ENCODE results near the gene CD59.

CD59 gene

GRCh38 chr11:33767624-33768023, 31.4 kb upstream of the CD59 start:
- Histone ChIP-seq H3K4me3 (replicated peaks; ENCODE audit: insufficient read depth, low read length) (no peak overlapping the region), H3K27me3 (ENCODE audit: insufficient read depth, poor library complexity, severe bottlenecking) (no peaks in the 10 kb centered on the region), H3K27ac (replicated peaks) (no peak overlapping the region)
- no peak for TF ChIP-seq CTCF (IDR thresholded peaks at IDR 0.05; ENCODE audit: insufficient read depth, low read length)
- no peak for TF ChIP-seq SPI1 (IDR thresholded peaks at IDR 0.05; ENCODE audit: borderline replicate concordance, low read depth)
- no peak for TF ChIP-seq GABPA (IDR thresholded peaks at IDR 0.05; ENCODE audit: low read depth)
- TF ChIP-seq POLR2AphosphoS5 (IDR thresholded peaks at IDR 0.05; ENCODE audit: low read depth), result no peak
- no peak for TF ChIP-seq REST (IDR thresholded peaks at IDR 0.05; ENCODE audit: insufficient replicate concordance, low read depth)
- no peak for DNase-seq (ENCODE audit: low read depth in 1 of 2, low spot score in 1 of 2)

GRCh38 chr11:33766085-33766484, 29.9 kb upstream of the CD59 start:
- DNase-seq (ENCODE audit: low read depth in 1 of 2, low spot score in 1 of 2), result no peak
- TF ChIP-seq GABPA (IDR thresholded peaks at IDR 0.05; ENCODE audit: low read depth) (no peak), REST (IDR thresholded peaks at IDR 0.05; ENCODE audit: insufficient replicate concordance, low read depth) (no peak), POLR2AphosphoS5 (IDR thresholded peaks at IDR 0.05; ENCODE audit: low read depth) (no peak), SPI1 (IDR thresholded peaks at IDR 0.05; ENCODE audit: borderline replicate concordance, low read depth) (no peak), CTCF (IDR thresholded peaks at IDR 0.05; ENCODE audit: insufficient read depth, low read length) (no peak)

GRCh38 chr11:33761471-33761870, 25.2 kb upstream of the CD59 start:
- DNase-seq (ENCODE audit: low read depth in 1 of 2, low spot score in 1 of 2), result no peak
- no peaks in the 10 kb centered on the region for H3K27me3 ChIP-seq (ENCODE audit: insufficient read depth, poor library complexity, severe bottlenecking)
- TF ChIP-seq REST (IDR thresholded peaks at IDR 0.05; ENCODE audit: insufficient replicate concordance, low read depth) (no peak), SPI1 (IDR thresholded peaks at IDR 0.05; ENCODE audit: borderline replicate concordance, low read depth) (no peak)
- no peak overlapping the region for H3K27ac ChIP-seq (replicated peaks)
- H3K4me3 ChIP-seq (replicated peaks; ENCODE audit: insufficient read depth, low read length), result no peak overlapping the region

More at GRCh38 chr11:33766085-33766484, 29.9 kb upstream of the CD59 start:
- Histone ChIP-seq H3K4me3 (replicated peaks; ENCODE audit: insufficient read depth, low read length) (no peak overlapping the region), H3K27ac (replicated peaks) (no peak overlapping the region), H3K27me3 (ENCODE audit: insufficient read depth, poor library complexity, severe bottlenecking) (no peaks in the 10 kb centered on the region)
